NK-92 treated with Interleukin-12 subunit alpha and Interleukin-12 subunit beta, amount 100 ng/mL, for 24 hours (cell line): ENCODE measurements around the gene CYP1A1.

Experiments
- DNase-seq: peaks from one replicate; lab custom pipeline; 2025; lab: John Stamatoyannopoulos, UW

The CYP1A1 gene

DNA sequence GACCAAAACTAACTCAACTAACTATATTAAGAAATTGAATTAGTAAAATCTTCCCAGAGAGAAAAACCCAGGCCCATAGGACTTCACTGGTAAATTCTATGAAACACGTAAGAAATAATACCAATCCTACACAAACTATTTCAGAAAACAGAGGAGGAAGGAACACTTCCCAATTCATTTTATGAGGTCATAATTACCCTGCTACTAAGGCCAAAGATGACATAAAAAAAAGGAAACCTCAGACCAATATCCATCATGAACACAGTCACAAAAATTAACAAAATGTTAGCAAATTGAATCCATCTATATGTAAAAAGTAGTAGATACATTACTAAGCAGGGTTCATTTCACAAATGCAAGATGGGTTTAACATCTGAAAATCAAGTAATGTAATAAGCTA lies 33.0 kb downstream of the CYP1A1 start:
- DNase-seq: no peak

DNA sequence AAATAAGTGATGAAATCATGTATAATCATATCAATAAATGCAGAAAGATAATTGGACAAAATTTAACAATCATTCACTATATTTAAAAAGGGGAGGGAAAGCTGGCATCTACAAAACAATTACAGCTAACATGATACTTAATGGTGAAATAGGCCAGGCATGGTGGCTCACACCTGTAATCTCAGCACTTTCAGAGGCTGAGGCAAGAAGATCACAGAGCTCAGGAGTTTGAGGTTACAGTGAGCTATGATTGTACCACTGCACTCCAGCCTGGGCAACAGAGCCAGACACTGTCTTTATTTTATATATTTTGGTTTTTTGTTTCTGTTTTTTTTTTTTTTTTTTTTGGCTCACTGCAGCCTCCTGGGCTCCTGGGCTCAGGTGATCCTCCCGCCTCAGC lies 41.6 kb downstream of the CYP1A1 start:
- DNase-seq: no peak

DNA sequence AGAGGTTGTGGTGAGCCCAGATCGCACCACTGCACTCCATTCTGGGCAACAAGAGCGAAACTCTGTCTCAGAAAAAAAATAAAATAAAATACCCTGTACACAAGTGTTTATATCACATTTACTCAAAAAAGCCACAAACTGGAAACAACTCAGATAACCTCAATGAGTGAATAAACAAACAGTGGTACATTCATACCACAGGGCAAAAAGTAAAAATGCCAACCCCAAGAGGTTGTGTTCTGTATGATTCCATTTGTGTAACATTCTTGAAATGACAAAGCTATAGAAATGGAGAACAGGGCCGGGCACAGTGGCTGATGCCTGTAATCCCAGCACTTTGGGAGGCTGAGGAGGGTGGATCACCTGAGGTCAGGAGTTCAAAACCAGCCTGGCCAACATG lies 42.4 kb downstream of the CYP1A1 start:
- DNase-seq: no peak

DNA sequence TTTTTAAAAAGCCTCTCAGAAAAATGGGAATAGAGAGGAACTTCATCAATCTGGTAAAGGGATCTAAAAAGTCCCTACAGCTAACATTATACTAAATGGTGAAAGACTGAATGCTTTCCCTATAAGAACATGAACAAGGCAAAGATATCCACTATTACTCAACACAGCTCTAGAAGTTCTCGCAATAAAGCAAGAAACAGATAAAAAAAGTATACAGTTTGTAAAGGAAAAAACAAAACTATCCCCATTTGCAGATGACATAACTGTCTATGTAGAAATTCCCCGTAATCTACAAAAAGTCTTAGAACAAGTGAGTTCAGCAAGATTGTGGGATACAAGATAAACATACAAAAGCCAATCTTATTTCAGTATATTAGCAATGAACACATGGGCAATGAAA lies 44.9 kb downstream of the CYP1A1 start:
- DNase-seq: no peak

DNA sequence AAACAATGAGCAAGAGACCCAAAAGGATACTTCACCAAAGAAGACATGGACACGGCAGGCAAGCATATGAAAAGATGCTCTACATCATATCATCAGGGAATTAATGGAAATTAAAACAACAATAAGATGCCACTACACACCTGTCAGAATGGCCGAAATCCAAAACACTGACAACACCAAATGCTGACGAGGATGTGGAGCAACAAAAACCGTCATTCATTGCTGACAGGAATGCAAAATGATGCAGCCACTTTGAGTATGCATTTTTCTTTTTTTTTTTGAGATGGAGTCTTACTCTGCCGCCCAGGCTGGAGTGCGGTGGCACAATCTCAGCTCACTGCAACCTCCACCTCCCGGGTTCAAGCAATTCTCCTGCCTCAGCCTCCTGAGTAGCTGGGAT lies 48.5 kb downstream of the CYP1A1 start:
- DNase-seq: no peak

DNA sequence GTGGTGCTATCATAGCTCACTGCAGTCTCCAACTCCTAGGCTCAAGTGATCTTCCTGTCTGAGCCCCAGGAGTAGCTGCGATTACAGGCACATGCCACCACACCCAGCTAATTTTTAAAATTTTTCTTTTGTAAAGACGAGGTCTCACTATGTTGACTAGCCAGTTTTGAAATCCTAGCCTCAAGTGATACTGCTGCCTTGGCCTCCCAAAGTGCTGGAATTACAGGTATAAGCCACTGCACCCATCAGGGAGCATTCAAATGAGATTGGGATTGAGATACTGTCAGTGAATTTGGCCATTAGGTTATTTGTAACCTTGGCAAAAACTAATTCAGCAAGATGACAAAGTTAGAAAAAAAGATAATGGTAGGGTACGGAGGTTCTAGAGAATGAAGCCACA lies 51.2 kb downstream of the CYP1A1 start:
- DNase-seq: no peak

DNA sequence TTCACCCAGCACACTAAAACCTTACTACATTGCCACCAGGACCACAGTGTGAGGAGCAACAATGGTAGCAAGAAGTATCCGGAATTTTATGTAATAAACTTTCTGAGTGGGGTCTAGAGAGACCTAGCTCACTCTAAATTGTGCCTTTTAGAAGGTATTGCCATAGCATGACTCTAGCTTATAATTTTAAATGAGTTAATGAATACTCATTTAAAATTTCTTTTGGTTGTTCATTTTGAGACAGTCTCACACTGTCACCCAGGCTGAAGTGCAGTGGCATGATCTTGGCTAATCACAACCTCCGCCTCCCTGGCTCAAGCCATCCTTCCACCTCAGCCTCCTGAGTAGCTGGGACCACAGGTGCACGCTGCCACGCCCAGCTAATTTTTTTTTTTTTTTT lies 55.7 kb downstream of the CYP1A1 start:
- no peak for DNase-seq
